H1 (cell line): Measurements from ENCODE around the gene CLEC1A. TPM values are rescaled to one million over a fixed set of nuclear protein-coding genes. Genes with fewer than 3 reads are reported as not detected.

Source experiments
- CTCF ChIA-PET: fragments of 300-600 bp; sonication (Branson Sonifier 250); formaldehyde crosslinking; loops from one replicate; lab custom pipeline; 2021; ENCODE audit not compliant: partially characterized antibody; lab: Charles Lee
- POLR2A ChIA-PET: fragments of 300-600 bp; sonication (Branson Sonifier 250); formaldehyde crosslinking; loops from one replicate; lab custom pipeline; 2021; ENCODE audit warnings: inconsistent platforms; ENCODE audit not compliant: partially characterized antibody; lab: Charles Lee
- DNase-seq, 2 experiments: peaks; one replicate each; pipeline versions ENCODE4 v3.0.0 to v3.0.0-alpha.2; 2010 to 2022; ENCODE audit warnings: low spot score in 2 of 2, low read depth in 1 of 2, mixed read lengths in 1 of 2
- FAIRE-seq: peaks from 2 replicates; lab custom pipeline; 2011; peaks lifted over from hg19 to GRCh38; lab: Jason Lieb, UNC
- H2AFZ ChIP-seq: 2 replicates; pipeline ENCODE4 v1.8.1; 2012; ENCODE audit warnings: low read length, inconsistent platforms
- H2AK5ac ChIP-seq: 2 replicates; pipeline ENCODE4 v1.6.1; 2013; ENCODE audit warnings: low read depth, low read length
- H2BK120ac ChIP-seq: replicated peaks from 2 replicates; pipeline ENCODE3; 2013; ENCODE audit warnings: low read depth, low read length, inconsistent platforms
- H2BK12ac ChIP-seq: 2 replicates; pipeline ENCODE4 v1.6.1; 2013; ENCODE audit warnings: low read depth, low read length
- H2BK15ac ChIP-seq: 2 replicates; pipeline ENCODE4 v1.6.1; 2013; ENCODE audit warnings: low read length
- H2BK20ac ChIP-seq: 2 replicates; pipeline ENCODE4 v1.6.1; 2013; ENCODE audit warnings: low read length
- H2BK5ac ChIP-seq: 2 replicates; pipeline ENCODE4 v1.6.1; 2013; ENCODE audit warnings: low read depth, low read length
- H3K14ac ChIP-seq: 2 replicates; pipeline ENCODE4 v1.6.1; 2013; ENCODE audit warnings: inconsistent platforms; ENCODE audit not compliant: insufficient read length
- H3K18ac ChIP-seq: 2 replicates; pipeline ENCODE4 v1.6.1; 2013; ENCODE audit warnings: low read length; ENCODE audit errors: extremely low read depth
- H3K23ac ChIP-seq: 2 replicates; pipeline ENCODE4 v1.6.1; 2013; ENCODE audit warnings: inconsistent platforms; ENCODE audit not compliant: insufficient read length
- H3K23me2 ChIP-seq: 2 replicates; pipeline ENCODE4 v1.6.1; 2013; ENCODE audit warnings: low read depth, low read length
- H3K27ac ChIP-seq: 2 replicates; pipeline ENCODE4 v1.6.1; 2011; ENCODE audit warnings: low read depth, low read length, inconsistent platforms
- H3K27me3 ChIP-seq, 4 experiments: replicated peaks in 1 of 4; 1 replicate in 1 of 4; 2 replicates in 3 of 4; pipeline versions ENCODE4 v1.6.1 to v1.8.1; 2011 to 2013; ENCODE audit warnings: low read length in 3 of 4, mild to moderate bottlenecking in 3 of 4, inconsistent platforms in 2 of 4, mixed read lengths in 2 of 4, moderate library complexity in 1 of 4; ENCODE audit not compliant: control insufficient read depth in 3 of 4, insufficient read depth in 3 of 4; ENCODE audit errors: extremely low read depth in 1 of 4
- H3K36me3 ChIP-seq, 4 experiments: 2 replicates each; pipeline versions ENCODE4 v1.6.1 to v1.8.1; 2011 to 2013; ENCODE audit warnings: mild to moderate bottlenecking in 4 of 4, low read length in 3 of 4, moderate library complexity in 2 of 4, control low read depth in 1 of 4, inconsistent platforms in 1 of 4; ENCODE audit not compliant: insufficient read depth in 4 of 4, control insufficient read depth in 2 of 4
- H3K4ac ChIP-seq: replicated peaks from 2 replicates; pipeline ENCODE3; 2013; ENCODE audit warnings: low read length, low read depth, mixed read lengths, inconsistent platforms; ENCODE audit not compliant: insufficient read length
- H3K4me1 ChIP-seq, 4 experiments: replicated peaks in 1 of 4; 1 replicate in 1 of 4; 2 replicates in 3 of 4; pipeline versions ENCODE4 v1.6.1 to v1.8.1; 2011 to 2013; ENCODE audit warnings: low read length in 3 of 4, inconsistent platforms in 2 of 4, mixed read lengths in 1 of 4; ENCODE audit not compliant: insufficient read depth in 4 of 4, control insufficient read depth in 3 of 4
- H3K4me2 ChIP-seq, 2 experiments: 2 replicates each; pipeline versions ENCODE4 v1.6.1 to v1.8.1; 2011 to 2013; ENCODE audit warnings: low read depth in 2 of 2, low read length in 2 of 2, control low read depth in 1 of 2, inconsistent platforms in 1 of 2, mild to moderate bottlenecking in 1 of 2; ENCODE audit not compliant: insufficient read depth in 1 of 2
- H3K4me3 ChIP-seq, 4 experiments: fragments of 200-600, 300-600 bp in 1 of 4; sonication (generic), shearing (Covaris generic), sonication (Bioruptor Twin) in 1 of 4; 2 replicates each; pipeline versions ENCODE4 v1.5.1 to v1.8.1; 2011 to 2016; ENCODE audit warnings: low read length in 4 of 4, low read depth in 3 of 4, control low read depth in 2 of 4, inconsistent platforms in 2 of 4, mild to moderate bottlenecking in 2 of 4, mixed read lengths in 1 of 4, moderate library complexity in 1 of 4; ENCODE audit not compliant: insufficient read depth in 2 of 4; ENCODE audit errors: extremely low read depth in 1 of 4
- H3K56ac ChIP-seq: replicated peaks from 2 replicates; pipeline ENCODE3; 2013; ENCODE audit warnings: low read depth, mild to moderate bottlenecking, mixed read lengths, low read length, inconsistent platforms; ENCODE audit not compliant: insufficient read length
- H3K79me1 ChIP-seq: 2 replicates; pipeline ENCODE4 v1.6.1; 2013; ENCODE audit warnings: low read depth, low read length, control low read depth
- H3K79me2 ChIP-seq, 2 experiments: 2 replicates each; pipeline versions ENCODE4 v1.6.1 to v1.8.1; 2012 to 2013; ENCODE audit warnings: low read length in 2 of 2, mild to moderate bottlenecking in 2 of 2, inconsistent platforms in 1 of 2; ENCODE audit not compliant: insufficient read depth in 2 of 2, control insufficient read depth in 1 of 2
- H3K9ac ChIP-seq, 4 experiments: replicated peaks in 1 of 4; 1 replicate in 1 of 4; 2 replicates in 3 of 4; pipeline versions ENCODE4 v1.6.1 to v1.8.1; 2011 to 2013; ENCODE audit warnings: low read depth in 3 of 4, low read length in 3 of 4, control low read depth in 2 of 4, mild to moderate bottlenecking in 2 of 4, moderate library complexity in 2 of 4, inconsistent platforms in 1 of 4; ENCODE audit errors: extremely low read depth in 1 of 4
- H3K9me3 ChIP-seq, 2 experiments: 2 replicates each; pipeline versions ENCODE4 v1.6.1 to v1.8.1; 2012 to 2013; ENCODE audit warnings: mild to moderate bottlenecking in 2 of 2, moderate library complexity in 2 of 2, control low read depth in 1 of 2, inconsistent platforms in 1 of 2, low read depth in 1 of 2, low read length in 1 of 2, mixed read lengths in 1 of 2; ENCODE audit not compliant: insufficient read depth in 2 of 2
- H4K20me1 ChIP-seq, 2 experiments: replicated peaks in 1 of 2; 2 replicates each; pipeline versions ENCODE3 to v1.8.1; 2011 to 2013; ENCODE audit warnings: inconsistent platforms in 2 of 2, low read length in 2 of 2, mild to moderate bottlenecking in 1 of 2; ENCODE audit not compliant: insufficient read depth in 2 of 2, control insufficient read depth in 1 of 2
- H4K5ac ChIP-seq: 2 replicates; pipeline ENCODE4 v1.6.1; 2013; ENCODE audit warnings: low read length, low read depth, mixed read lengths, inconsistent platforms; ENCODE audit not compliant: insufficient read length
- H4K8ac ChIP-seq: 2 replicates; pipeline ENCODE4 v1.8.0; 2013; ENCODE audit warnings: mild to moderate bottlenecking, moderate library complexity, low read length, inconsistent platforms; ENCODE audit not compliant: insufficient read depth; ENCODE audit errors: extremely low read depth
- H4K91ac ChIP-seq: replicated peaks from 2 replicates; pipeline ENCODE3; 2013; ENCODE audit warnings: low read length, mixed read lengths, inconsistent platforms; ENCODE audit not compliant: insufficient read length
- EGR1 ChIP-seq: IDR thresholded peaks from 2 replicates; pipeline ENCODE4 v1.6.1; 2011; ENCODE audit warnings: low read depth, low read length, borderline replicate concordance
- EP300 ChIP-seq, 2 experiments: IDR thresholded peaks; 1 replicate in 1 of 2; 2 replicates in 1 of 2; pipeline ENCODE4 v1.6.1; 2011 to 2012; ENCODE audit warnings: low read depth in 2 of 2, low read length in 2 of 2, mild to moderate bottlenecking in 2 of 2, borderline replicate concordance in 1 of 2, inconsistent platforms in 1 of 2, moderate library complexity in 1 of 2
- JUND ChIP-seq: IDR thresholded peaks from 2 replicates; pipeline ENCODE4 v1.6.1; 2011; ENCODE audit warnings: mild to moderate bottlenecking, improper control_type of control experiment, low read length
- TBP ChIP-seq: IDR thresholded peaks from 2 replicates; pipeline ENCODE4 v1.6.1; 2011; ENCODE audit warnings: low read depth, low read length, improper control_type of control experiment
- polyA plus RNA-seq, 7 experiments: library from polyadenylated mRNA; depleted of rRNA in 3 of 7; stranded (reverse) in 5 of 7; unstranded in 2 of 7; fragments of >200 nt in 5 of 7; fragments of 200-250 nt in 2 of 7; gene quantifications; 1 replicate in 5 of 7; 2 replicates in 1 of 7; 4 replicates in 1 of 7; pipeline versions ENCODE4 v1.2.1 to v1.2.3, GENCODE V29; 2011 to 2013; ENCODE audit warnings: missing spikeins in 2 of 7, mixed read lengths in 2 of 7
- total RNA-seq: library from RNA; stranded (reverse); fragmentation: NEBNext Ultra II Directional; extraction: Animal tissue kit (Norgen Biotek cat#: 25700); gene quantifications from 2 replicates; pipeline ENCODE4 v1.2.1, GENCODE V29; 2021

Gene CLEC1A
- total and polyA plus RNA-seq, 2 of the 8 experiments (the other 6 are each of a cell fraction or from before 2014, with no cell fraction given): 0.20 TPM; not detected in 1

DNA sequence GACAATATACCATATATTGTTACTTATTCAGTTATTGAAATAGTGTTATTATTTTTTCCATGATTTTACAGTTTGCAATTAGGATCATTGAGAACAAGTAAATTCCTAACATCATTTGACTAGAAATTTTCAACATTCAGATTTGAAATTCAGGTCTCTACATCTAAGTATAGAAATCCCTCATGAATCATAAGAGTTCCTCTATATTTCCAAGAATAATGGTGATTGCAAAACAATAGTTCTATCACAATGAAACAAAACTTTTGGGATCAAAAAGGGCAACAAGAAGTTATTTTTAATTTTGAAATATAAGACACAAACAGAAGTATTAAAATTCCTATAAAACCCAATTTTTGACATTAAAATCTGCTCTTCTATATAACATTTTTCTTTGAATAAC, 10.8 kb downstream of the CLEC1A start:
- Histone ChIP-seq H3K4me1 (peaks cover 0 to 3% (median 3%) of the 10 kb centered on the region in 4 experiments; a peak in 5 of 7 replicates), H3K23me2 (no peaks in the 10 kb centered on the region), H2AFZ (no peak overlapping the region), H2BK12ac (no peak overlapping the region), H3K4me3 (no peak overlapping the region), H2BK120ac (no peak overlapping the region), H3K18ac (no peak overlapping the region), H3K4ac (no peak overlapping the region), H2BK15ac (no peak overlapping the region), H3K56ac (no peak overlapping the region), H3K79me2 (no peaks in the 10 kb centered on the region), H3K27me3 (no peaks in the 10 kb centered on the region), H2BK20ac (no peak overlapping the region), H3K4me2 (no peak overlapping the region), H4K8ac (no peak overlapping the region), H4K20me1 (no peaks in the 10 kb centered on the region), H4K91ac (no peak overlapping the region), H3K9me3 (no peaks in the 10 kb centered on the region), H4K5ac (no peak overlapping the region), H3K36me3 (no peaks in the 10 kb centered on the region), H3K27ac (no peak overlapping the region), H3K14ac (no peak overlapping the region), H3K23ac (no peak overlapping the region), H3K79me1 (no peaks in the 10 kb centered on the region), H3K9ac (no peak overlapping the region), H2BK5ac (no peak overlapping the region), H2AK5ac (no peak overlapping the region)
- CTCF ChIA-PET: no interaction called here
- FAIRE-seq (no peak), DNase-seq (no peak)
- POLR2A ChIA-PET: no interaction called here
- TF ChIP-seq EP300 (IDR thresholded peaks at IDR 0.05; ENCODE audit: borderline replicate concordance in 1 of 2, low read depth in 2 of 2, low read length in 2 of 2): no peak
- TF ChIP-seq EGR1: no peak
- no peak for TF ChIP-seq JUND
- no peak for TF ChIP-seq TBP
